HG03095 (cell line): ENCODE results near the gene PRR15L.
"Not testable (repeated sequence)": the region's sequence is repeated elsewhere in the genome, so short reads cannot be mapped to it uniquely, and the experiment has no call there.

Experiments used
- ATAC-seq: cut with Tn5 transposase; IDR thresholded peaks from one replicate; pipeline ENCODE4 v1.9.1; 2021; ENCODE audit warnings: moderate library complexity; ENCODE audit not compliant: unreplicated experiment

The PRR15L gene, protein sequence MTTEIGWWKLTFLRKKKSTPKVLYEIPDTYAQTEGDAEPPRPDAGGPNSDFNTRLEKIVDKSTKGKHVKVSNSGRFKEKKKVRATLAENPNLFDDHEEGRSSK

DNA sequence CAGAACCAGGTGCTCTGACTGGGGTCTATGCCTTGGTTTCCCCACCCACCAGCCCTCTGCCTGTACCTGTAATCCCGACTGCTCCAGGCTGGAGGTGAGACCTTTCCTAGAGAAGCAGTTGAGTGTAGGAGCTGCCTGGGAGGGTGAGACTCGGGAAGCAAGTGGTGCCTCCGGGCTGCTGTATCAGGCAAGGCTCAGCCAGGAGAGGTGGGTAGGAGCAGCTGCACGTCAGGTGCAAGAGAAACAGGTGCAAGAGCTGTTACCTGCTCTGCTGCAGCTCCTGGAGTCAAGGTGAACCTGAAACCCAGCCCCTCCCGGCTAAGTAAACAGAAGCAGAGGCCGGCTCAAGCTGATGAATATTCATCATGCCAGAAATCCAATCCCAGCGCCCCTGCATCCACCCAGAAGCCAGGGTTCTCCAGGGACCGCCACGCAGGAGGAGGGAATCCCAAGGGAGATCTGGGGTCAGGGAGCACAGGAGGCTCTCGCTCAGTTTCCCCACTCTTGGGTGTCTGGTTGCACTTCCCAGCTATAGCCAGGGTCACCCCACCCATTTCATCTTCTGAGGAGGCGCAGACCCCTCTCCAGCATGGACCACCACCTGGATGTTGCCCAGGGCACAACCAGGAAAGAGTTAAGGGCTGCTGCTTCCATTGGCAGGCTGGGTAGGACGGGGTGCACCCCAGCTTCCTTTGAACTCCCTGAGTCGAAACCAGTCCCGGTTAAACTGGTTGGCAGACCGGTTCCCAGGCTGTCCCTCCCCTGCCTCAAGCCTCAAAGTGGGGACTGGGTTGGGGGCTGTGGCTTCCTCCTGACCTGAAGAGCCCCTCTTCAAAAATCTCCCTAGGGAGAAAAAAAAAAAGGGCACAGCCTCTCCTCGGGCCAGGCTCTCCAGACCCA is at the start of gene PRR15L:
Gene PRR15L, minus strand, starts transcription at position 293 of the 900 bp plus-strand sequence. CDS start 4,649 bp downstream, outside the sequence.
- no peak for ATAC-seq

DNA sequence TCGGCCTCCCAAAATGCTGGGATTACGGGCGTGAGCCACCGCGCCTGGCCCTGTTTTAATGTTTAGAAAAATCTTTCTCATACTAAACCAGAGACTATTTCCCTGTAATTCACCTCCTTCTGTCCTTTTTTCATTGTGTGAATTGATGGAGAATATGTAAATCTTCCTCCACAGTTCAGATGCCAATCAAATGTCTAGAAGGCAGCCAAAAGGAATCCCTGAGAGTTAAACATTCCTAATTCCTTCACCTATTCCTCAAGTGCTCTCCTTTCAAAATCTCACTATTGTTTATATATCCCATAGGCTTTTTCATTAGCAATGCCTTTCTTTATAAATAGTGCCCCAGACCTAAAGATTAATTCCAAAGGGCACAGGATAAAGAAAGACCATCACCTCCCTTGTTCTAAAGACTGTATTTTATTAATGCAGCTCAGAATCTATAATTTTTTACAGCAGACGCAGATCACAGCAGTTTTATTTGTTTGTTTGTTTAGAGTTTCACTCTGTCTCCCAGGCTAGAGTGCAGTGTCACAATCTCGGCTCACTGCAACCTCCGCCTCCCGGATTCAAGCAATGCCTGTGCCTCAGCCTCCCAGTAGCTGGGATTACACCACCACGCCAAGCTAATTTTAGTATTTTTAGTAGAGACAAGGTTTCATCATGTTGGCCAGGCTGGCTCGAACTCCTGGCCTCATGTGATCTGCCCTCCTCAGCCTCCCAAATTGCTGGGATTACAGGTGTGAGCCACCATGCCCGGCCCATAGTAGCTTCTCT is 49.4 kb upstream of the PRR15L start:
- ATAC-seq, result no peak

DNA sequence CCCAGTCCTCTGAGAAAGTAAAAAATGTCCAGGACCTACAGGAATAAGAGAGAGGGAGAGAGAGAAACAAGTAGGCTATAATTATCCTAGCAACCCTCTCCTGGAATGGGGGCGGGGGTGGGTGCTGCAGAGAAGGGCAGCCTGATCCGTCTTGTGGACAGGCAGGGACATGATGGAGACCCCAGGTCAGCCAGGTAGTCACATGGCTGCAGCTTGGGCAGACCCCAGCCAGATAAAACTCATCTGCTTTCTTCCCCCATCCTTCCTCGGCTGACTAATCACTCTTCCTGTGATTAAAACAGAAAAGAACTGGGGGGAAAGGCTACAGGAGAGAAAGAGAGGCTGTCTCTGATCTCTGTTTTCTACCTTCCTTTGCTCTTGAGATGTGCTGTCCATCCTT is 47.3 kb upstream of the PRR15L start:
- no peak for ATAC-seq

DNA sequence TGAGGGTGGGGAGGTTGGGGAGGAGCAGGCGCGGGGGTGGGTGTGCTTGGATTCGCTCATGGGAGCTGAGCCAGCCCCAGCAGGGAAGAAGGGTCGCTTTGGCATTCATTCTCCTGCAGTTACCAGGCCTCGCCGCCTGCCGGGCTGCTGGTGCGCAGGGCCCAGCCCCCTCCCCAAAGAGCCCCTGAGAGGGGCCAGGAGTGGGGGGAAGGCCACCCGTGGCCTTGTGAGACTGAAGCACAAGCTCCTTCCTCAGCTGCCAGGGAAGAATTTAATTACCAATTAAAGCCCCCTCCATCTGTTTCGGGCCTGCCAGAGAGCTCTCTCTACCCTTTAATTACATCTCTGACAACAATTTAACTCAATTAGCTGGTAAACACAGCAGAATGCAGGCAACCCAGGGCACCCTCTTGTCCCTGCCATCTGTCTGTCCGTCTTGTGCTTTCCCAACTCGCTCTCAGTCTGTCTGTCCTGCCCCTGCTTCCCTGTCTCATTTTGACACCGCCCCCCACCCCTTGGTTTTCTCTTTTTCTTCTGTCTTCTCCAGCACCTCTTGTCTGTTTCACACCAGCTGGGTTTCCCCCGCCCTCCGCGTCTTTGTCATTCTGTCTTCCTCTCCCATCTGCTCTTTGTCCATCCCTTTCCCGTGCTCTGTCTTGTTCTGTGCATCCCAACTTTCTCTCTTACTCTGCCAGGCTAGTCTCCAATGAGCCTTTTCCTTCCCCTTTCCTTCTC is 45.9 kb upstream of the PRR15L start:
- ATAC-seq, result no peak

DNA sequence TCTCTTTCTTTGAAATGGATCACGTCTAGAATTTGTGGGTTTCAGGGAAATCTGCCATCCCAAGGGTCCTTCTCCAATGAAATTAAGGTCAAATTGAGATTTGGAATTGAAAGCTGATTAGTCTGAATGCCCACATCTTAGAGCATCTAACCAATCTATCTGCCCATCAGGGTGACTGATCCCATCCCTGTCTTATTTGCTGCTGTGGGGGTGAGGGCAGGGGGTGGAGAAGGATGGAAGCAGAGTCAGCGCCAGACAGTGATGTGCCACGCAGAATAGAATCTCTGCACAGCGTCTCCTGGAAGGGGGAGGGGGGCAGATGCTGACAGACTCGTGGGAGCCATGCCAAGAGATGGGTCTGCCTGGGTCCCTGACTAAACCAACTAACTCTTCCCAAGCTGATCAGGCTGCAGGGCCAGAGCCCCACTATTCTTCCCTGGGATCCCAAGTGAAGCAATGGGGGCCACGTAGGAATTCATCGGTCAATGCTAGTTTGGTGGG is 45.3 kb upstream of the PRR15L start:
- ATAC-seq, result no peak

DNA sequence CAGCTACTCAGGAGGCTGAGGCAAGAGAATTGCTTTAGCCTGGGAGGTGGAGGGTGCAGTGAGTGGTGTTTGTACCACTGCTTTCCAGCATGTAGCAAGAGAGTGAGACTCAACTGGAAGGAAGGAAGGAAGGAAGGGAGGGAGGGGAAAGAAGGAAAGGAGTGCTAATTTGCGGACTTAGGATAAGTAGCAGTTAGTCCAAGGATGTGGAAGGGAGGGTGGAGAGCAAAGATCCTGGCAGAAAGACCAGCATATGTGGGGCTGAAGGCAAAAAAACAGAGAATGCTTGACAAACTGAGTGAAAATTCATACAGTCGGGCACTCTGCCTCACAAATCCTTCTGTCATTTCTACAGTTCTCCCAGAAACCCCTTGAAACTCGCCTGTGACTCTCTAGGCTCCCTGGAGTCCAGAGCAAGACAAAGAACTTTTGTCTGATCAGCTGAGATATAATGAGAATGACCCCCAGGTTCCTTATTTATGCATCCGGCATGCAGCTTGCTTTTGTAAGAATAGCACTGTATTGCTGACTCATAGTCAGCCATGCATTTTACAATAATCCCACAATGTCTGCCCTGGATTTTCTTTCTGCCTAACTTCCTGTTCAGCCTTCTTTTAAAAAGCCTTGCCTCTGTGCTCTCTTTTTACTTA is 44.7 kb upstream of the PRR15L start:
- ATAC-seq, result peak; percentile 47

DNA sequence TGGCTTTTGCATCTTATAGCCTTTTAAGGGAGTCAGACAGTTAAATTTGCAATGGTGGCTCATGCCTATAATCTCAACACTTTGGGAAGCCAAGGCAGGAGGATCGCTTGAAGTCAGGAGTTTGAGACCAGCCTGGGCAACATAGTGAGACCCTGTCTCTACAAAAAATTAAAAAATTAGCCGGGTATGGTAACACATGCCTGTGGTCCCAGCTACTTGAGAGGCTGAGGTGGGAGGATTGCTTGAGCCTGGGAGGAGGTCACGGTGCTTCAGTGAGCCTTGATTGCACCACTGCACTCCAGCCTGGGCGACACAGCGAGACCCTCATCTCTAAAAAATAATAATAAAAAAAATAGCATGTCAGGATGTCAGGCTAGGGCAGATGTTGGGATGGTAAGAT is 44.0 kb upstream of the PRR15L start:
- ATAC-seq, result not testable (repeated sequence)

DNA sequence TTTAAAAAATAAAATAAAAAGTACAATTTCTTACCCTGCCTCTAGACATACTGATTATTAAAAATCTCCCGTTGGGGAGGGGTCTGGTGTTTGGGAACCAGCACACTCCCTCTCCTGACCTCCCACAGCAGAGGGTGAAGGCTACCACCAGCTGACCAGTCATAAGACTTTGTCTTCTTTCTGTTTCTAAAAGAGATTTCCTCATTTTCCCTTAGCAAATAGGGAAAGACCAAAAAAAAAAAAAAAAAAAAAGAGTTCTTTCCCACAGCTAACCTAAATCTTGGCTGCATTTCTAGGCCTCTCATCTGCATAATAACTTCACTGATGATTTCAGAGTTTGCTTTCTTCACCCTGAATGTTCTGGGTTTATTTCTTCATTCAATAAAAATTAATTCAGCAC is 43.5 kb upstream of the PRR15L start:
- ATAC-seq, result no peak

DNA sequence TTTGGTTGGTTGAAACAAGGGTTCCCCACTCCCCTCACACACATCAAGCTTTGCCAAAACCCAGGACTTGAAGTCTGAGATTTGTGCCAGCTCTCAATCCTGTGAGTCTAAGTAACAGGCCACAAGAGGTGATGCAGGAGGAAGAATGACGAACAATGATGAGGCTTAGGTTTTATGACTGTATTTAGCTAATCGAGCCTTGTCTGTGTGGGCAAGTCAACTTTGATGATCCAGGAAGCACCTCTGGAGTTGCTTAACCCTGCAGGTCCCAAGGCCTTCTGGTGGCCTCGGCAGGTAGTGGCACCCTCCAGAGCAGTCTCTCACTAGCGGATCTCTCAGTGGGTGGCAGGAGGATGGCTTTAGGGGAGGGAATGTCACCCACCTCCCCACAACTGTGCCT is 41.9 kb upstream of the PRR15L start:
- no peak for ATAC-seq

DNA sequence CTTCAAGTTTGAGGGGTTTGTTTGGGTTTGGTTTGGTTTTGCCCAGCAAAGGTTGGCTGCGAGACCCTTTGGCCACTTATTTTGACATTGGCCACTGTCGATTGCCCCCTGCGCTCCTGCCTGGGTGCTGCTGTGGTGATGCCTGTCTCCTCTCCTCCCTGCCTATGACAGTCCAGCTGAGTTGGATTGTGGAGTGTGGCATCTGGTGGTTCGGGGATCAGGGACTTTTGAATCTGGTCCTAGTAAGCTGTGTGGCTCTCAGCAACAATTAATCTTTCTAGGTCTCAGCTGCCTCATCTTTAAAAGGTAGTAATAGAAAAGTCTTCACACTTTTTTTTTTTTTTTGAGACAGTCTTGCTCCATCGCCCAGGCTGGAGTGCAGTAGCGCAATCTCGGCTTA is 40.4 kb upstream of the PRR15L start:
- no peak for ATAC-seq

DNA sequence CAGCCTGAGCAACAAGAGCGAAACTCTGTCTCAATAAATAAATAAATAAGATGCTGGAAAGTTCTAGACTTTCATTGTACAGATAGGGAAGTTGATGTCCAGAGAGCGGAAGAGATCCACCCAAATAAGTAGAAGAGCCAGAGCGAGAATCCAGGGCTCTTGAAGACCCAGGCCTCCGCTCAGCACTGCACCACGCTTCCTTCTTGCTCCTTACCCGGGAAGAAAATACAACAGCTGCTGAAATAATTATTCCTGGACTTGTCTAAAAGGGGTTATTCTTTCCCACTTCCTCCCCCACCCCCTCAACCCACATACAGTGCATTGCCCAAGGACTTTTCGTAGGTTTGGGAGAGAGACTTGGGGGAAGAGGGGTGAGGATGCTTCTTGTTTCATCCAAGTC is 39.9 kb upstream of the PRR15L start:
- ATAC-seq, result no peak

DNA sequence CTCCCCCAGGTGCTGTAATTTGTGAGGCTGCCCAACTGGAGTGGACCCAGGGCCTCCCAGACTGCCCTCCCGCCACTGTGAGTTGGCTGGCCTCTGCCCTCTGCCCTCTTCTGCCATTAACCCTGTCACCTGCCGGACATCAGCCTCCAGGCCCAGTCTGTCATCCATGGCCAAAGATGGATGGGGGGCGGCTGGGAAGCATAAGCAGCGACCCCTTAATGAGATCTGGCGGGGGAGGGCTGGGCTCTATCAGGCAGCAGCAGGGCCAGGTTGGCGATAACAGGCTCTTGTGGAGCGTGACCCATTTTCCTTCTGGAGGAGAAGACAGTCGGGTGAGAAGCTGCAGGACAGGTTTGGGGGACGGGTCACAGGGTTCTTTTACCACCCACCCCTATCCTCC is 38.5 kb upstream of the PRR15L start:
- no peak for ATAC-seq

DNA sequence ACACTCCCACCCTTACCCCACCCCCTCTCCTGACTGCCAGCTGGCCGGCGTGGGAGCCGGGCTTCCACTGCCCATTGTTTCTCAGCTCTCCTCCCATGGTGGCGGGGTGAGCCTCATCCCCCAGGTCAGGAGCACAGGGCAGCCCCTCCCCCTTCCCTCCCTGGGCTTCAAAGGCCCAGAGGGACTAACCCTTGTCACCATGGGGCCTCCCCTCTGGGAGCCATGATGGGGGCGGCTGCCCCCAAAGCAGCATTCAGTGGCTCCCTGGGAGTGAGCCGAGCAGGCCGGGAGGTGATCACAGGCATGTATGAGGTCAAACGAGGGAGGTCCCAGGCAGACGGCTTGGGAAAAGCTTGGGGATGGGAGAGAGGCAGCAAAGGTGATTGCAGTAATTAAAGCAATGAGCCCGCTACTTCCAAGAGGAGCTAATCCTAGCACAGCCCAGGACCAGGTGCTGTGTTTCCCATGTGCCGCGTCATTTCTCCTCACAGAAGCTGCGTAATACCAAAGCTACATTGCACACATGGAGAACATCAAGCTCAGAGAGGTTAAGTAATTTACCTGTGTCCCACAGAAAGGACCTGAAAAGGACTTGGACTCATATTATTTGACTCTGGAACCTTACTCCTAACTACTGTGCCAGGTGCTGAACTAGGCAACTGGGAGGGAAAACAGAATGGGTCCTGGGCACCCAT is 37.7 kb upstream of the PRR15L start:
- ATAC-seq, result no peak

DNA sequence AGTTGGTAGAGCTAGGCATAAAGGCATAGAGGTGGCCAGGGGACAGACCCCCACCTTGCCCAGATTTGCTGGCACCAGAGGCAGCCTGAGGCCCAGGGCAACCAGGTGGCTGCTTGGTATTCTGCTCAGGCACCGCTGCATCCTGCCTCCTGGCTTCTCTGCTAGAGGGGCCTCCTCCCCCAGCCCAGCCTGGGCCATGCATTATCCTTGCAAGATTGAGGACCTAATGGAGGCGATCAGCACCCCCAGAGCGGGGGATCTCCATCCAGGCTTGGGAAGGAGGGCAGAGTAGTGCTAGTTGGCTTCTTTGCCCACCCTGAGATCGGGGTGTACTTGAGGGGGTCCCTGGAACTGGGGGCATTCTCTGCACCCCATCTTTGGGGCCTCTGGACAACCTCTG is 37.0 kb upstream of the PRR15L start:
- ATAC-seq, result no peak

DNA sequence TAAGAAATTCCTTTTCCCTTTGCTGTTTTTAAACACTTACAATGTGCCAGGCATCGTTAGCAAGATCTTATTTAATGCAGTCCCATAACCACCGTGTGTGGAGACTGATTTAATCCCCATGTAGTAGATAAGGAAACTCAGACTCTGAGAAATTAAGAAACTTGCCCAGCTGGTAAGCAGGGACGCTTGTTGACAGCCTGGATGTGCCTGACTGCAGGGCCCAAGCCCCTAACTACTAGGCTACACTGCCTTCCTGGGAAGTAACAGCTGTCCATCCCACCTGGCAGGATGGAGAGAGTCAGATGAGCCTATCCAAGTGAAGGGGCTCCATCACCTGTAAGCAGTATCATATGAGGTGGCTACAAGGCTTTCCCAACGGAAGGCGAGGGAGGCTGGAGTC is 36.3 kb upstream of the PRR15L start:
- no peak for ATAC-seq

DNA sequence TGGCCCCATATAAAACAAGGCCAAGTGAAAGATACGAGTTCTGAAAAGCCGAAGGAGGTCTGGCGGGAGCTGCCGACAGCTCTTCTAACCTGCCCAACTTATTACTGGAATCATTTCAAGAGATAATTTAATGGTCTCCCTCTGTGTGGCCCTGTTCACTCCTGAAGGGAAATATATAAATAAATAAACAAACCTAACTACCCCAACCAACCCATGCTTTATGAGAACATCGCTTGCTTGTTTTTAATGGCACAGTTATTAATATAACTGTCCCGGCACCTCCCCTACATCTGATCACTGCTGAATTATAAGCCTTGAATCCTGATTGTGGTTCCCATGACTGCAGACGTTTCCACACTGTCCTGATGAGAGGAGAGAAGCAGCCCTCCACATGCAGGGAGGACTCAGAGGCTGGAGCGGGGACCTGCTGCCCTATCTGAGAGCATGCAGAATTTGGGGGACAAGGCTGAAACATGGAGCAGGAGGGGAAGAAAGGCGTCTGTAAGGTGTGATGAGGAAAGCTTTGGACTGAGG is 35.4 kb upstream of the PRR15L start:
- no peak for ATAC-seq

DNA sequence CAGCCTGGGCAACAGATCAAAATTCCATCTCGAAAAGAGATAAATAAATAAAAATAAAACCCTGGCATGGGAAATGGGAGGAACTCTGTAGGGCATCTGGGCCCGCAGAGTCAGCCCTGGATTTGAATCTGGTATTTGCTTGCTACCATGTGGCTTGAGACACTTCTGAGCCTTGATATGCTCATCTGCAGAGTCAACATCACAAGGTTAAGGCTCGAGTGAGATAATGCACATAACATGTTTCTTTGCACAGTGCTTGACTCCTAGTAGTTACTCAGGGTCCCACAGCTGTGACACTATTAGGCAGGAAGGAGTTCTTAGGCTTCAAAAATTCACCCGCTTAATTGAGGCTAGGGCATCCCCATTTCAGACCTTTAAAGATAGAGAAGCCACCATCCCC is 34.5 kb upstream of the PRR15L start:
- ATAC-seq, result no peak

DNA sequence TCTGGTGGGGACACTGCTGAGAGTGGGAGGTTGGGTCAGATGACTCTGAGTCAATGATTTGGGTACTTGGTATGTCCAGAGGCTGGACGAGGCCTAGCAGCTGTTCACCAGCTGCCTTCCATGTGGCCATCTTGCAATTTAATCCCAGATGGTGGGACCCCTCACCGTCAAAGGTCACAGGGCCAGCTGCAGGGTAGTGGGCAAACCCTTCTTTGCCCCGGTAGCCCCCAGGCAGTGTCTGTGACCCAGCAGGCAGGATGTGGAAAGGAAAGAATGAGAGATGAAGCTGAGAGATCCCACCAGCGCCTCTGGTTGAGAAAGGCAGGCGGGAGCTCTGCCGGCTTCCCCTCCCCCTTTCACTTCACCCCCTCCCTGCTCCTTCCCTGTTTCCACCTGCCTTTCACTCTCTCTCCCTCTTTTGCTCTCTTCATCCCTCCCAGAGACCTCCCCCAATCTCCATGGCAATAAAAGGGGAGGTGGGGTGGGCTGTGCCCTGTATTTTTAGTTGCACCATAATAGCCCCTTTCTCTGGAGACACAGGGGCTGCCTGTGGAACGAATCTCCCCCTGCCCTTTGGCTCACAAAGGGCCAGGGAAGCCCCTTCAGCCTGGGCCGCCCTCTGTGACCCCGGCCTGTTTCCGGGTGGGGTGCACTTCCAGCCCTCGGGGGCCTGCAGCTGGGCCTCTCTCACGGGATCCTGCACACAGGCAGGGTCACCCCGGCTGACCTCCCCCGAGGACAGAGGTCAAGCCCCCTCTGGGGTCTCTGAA is 33.5 kb upstream of the PRR15L start:
- ATAC-seq, result no peak

DNA sequence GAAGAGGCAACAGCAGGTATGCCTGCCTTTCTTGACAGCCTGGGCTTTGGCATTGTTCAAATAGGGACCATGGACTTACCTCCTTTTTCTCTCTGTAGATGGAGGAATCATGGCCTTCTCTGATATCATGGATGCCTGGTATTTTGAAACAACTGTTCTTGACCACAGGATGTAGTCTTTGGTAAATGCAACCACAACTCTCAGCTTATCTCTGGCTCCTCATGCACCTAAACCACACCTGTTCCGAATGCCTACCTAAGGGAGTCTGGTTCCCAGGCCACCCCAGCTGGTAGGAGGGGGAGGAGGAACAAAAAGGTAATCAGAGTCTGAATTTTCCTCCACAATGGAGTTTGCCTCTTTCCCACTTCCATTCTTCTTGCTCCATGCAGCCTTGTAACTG is 32.0 kb upstream of the PRR15L start:
- no peak for ATAC-seq
